Raji (cell line): ENCODE measurements around the gene SLX9.

Source experiments
- POLR2A ChIP-seq: IDR thresholded peaks from 2 replicates; pipeline ENCODE4 v1.6.1; 2011; ENCODE audit warnings: low read depth, low read length, control low read depth; ENCODE audit not compliant: insufficient read depth

Gene SLX9

DNA sequence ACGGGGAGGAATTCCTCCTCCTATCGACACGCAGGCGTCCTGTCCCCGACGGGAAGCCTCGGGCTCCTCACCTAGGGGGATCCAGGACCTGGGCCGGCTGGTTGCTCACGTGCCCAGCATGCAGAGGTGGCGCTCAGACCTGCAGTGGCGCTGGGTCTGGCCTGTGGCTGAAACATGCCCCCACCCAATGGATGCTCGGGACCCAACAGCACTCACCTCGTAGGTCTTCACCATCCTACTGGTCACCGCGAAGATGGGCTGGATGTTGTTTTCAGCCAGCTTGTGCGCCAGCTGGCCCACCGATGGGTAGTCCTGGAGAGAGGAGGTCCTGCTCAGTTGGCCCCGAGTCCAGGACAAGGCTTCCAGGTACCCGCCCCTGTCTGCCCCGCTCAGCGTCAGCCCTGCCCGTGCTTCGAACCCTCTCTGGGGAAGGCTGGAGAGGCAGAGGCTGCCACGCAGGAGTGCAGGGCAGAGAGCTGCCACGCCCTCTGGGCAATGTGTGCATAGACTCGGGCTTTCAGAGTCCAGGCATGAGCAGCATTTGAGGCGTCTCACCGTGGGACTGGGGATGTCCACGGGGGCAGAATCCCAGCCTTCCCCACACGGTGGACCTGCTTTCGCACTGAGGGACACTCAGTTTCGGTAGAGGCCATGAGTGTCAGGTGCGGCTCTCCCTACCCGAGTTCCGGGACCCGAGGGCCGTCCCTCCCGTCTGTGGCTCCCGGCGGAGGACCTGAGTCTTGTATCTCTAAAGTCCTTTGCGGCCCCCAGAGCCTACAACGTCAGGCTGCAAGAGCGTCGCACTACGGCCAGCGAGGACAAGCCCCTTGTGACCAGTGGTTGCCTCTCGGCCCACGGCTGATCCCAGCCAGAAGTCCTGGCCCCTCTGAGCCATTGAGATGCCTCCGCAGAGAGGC lies 40.7 kb upstream of the SLX9 start:
- no peak for TF ChIP-seq POLR2A

- TF ChIP-seq POLR2A = no peak
These were observed 39.9 kb upstream of the SLX9 start for GRCh38 chr21:44899768-44900558.

- TF ChIP-seq POLR2A = no peak
These were observed 39.1 kb upstream of the SLX9 start for GRCh38 chr21:44900559-44901251.

GRCh38 chr21:44901391-44902074 lies 38.3 kb upstream of the SLX9 start:
- TF ChIP-seq POLR2A = no peak

DNA sequence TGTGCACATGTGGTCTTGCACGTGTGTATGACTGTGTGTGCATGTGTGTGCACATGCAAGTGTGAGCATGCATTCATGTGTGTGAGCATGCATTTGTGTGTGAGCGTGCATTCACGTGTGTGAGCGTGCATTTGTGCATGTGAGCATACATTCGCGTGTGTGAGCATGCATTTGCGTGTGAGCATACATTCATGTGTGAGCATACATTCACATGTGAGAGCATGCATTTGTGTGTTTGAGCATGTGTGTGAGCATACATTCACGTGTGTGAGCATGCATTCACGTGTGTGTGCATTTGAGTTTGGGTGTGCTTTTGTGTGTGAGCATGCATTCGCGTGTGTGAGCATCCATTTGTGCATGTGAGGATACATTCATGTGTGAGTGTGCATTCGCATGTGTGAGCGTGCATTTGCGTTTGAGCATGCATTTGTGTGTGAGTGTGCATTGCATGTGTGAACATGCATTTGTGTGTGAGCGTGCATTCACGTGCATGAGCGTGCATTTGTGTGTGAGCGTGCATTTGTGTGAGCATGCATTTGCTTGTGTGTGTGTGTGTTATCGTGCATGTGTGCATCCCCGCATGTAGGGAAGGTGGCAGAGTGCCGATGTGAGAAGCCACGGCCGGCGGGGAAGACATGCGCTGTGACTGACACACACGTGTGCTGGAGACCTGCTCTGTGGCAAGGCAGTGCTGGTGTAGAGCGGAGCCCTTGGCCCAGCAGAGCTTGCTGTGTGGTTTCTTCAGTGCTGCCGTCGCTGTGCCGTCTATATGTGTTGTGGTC lies 37.4 kb upstream of the SLX9 start:
- TF ChIP-seq POLR2A = no peak

GRCh38 chr21:44903050-44903685 lies 36.7 kb upstream of the SLX9 start:
- no peak for TF ChIP-seq POLR2A

- no peak for TF ChIP-seq POLR2A
These were observed 36.1 kb upstream of the SLX9 start for GRCh38 chr21:44903689-44904088.

GRCh38 chr21:44904141-44904923 lies 35.5 kb upstream of the SLX9 start:
- TF ChIP-seq POLR2A = no peak

GRCh38 chr21:44905016-44905727 lies 34.7 kb upstream of the SLX9 start:
- no peak for TF ChIP-seq POLR2A

DNA sequence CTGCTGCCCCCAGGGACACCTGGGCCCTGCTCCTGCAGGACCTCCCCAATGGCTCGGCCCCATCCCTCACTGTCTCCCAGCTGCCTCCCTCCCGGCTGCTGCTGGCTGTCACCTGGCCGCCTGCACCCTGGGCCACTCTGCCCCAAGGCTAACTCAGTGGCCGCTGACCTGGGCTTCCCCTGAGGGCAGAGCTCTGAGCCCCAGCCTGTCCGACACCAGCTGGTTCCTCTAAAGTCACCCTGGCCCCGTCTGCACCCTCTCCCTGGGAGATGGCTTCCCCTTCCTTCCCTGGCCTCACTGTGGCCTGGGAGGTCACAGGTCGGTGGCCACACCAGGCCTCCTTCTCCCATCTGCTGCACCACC lies 34.1 kb upstream of the SLX9 start:
- TF ChIP-seq POLR2A = no peak

DNA sequence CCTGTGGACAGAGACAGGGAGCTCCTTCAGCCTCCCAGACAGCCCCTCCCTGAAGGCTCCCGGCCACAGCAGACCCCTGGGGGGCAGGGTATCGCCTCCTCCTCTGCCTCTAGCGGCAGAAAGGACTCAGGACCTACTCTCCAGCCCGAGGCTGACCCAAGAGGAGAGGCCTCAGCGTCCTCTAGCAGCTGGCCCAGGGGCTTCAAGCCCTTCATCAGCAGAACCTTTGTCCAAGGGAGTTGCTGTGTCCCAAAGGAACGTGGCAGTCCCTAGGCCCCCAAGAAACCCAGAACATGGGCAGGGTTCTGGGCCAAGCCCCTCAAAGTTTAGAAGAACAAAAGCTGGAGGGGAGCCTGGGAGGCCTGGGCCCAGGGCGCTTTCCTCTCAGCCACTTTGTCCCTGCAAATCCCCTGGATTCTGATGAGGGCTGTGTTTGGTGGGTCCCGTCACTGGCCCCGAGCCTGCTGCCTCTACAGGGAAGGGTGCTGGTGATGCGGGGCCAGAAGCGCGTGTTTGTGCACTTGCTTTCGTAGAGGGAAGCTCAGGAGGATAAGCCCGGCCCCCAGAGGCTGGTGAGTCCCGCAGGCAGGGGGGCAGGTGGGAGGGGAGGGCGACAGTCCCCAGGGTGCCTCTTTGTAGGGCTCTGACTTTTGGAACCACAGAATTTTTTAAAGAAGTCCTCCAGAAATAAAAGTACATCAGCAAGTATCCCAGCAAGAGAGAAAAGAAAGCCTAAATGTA lies 32.4 kb upstream of the SLX9 start:
- no peak for TF ChIP-seq POLR2A
